Ovary (tissue), 3 donors: ENCODE results near the gene ZNF527.

Experiments
- CTCF ChIP-seq, 3 donors: fragments of 450-650 bp in 2 of 3; fragments of 200-600 bp in 1 of 3; IDR thresholded peaks; one replicate each; pipeline versions ENCODE4 v1.5.1 to v1.8.0; 2016 to 2022; ENCODE audit warnings: antibody characterized with exemption in 3 of 3, mild to moderate bottlenecking in 1 of 3
- EP300 ChIP-seq: sonication (generic); formaldehyde crosslinking; IDR thresholded peaks from one replicate; pipeline ENCODE4 v1.6.1; 2017; ENCODE audit warnings: antibody characterized with exemption
- POLR2A ChIP-seq: fragments of 450-650 bp; IDR thresholded peaks from one replicate; pipeline ENCODE4 v1.6.1; 2017; ENCODE audit warnings: antibody characterized with exemption, mild to moderate bottlenecking, moderate library complexity
- donor health status: DM: no; HTN: no; CAD: no.

GRCh38 chr19:37370880-37371661 lies at the start of gene ZNF527:
- peak in 1 of 3 donors; percentile 10 for TF ChIP-seq CTCF (IDR thresholded peaks at IDR 0.05)
- TF ChIP-seq POLR2A: peak; percentile 56
- TF ChIP-seq EP300: no peak
